ENCODE results near the gene BBLN.
"Not testable (repeated sequence)": the region's sequence is repeated elsewhere in the genome, so short reads cannot be mapped to it uniquely, and the experiment has no call there.

Gene BBLN

DNA sequence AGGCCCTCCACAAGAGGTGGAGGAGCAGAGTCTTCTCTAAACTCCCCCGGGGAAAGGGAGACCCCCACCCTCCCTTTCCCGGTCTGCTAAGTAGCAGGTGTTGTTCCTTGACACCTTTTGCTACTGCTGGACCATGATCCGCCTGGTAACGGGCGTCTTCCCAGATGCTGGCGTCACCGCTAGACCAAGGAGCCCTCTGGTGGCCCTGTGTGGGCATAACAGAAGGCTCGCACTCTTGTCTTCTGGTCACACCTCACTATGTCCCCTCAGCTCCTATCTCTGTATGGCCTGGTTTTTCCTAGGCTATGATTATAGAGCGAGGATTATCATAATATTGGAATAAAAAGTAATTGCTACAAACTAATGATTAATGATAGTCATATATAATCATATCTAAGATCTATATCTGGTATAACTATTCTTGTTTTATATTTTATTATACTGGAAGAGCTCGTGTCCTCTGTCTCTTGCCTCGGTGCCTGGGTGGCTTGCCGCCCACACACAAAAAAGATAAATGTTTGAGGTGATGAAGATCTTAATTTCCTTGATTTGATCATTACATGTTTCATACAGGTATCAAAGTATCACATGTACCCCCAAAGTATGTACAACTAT is 30.0 kb upstream of the BBLN start:
- H3K4me3 ChIP-seq (ENCODE audit: low read depth, low read length); in situ Hi-C loops (cut with HindIII; ENCODE audit: low sequenced_read_pairs); DNase-seq (ENCODE audit: low read depth): not testable (repeated sequence)
- TF ChIP-seq, protein P1, sequence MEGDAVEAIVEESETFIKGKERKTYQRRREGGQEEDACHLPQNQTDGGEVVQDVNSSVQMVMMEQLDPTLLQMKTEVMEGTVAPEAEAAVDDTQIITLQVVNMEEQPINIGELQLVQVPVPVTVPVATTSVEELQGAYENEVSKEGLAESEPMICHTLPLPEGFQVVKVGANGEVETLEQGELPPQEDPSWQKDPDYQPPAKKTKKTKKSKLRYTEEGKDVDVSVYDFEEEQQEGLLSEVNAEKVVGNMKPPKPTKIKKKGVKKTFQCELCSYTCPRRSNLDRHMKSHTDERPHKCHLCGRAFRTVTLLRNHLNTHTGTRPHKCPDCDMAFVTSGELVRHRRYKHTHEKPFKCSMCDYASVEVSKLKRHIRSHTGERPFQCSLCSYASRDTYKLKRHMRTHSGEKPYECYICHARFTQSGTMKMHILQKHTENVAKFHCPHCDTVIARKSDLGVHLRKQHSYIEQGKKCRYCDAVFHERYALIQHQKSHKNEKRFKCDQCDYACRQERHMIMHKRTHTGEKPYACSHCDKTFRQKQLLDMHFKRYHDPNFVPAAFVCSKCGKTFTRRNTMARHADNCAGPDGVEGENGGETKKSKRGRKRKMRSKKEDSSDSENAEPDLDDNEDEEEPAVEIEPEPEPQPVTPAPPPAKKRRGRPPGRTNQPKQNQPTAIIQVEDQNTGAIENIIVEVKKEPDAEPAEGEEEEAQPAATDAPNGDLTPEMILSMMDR (IDR thresholded peaks at IDR 0.05; ENCODE audit: low read depth, low read length, missing control alignments) = peak; percentile 22

DNA sequence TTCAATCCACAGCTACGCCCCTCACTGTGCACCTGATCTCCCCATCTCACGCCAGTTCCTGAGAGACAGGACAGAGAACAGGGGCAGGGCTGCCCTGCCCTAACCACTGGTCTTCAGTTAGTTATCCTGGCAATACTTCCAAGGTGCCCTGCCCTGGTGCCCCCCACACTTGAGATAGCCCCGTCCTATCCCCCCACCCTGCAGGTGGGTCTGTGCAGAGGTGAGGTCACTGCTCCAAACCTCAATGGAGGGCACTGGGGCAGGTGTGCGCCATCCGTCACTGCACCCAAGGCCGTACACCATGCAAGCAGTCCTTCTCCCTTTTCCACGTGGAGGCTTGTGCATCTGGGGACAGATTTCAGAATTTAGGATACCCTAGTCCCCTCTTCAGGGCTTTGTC is 29.4 kb upstream of the BBLN start:
- DNase-seq (ENCODE audit: low read depth); in situ Hi-C loops (cut with HindIII; ENCODE audit: low sequenced_read_pairs); H3K4me3 ChIP-seq (ENCODE audit: low read depth, low read length): not testable (repeated sequence)

DNA sequence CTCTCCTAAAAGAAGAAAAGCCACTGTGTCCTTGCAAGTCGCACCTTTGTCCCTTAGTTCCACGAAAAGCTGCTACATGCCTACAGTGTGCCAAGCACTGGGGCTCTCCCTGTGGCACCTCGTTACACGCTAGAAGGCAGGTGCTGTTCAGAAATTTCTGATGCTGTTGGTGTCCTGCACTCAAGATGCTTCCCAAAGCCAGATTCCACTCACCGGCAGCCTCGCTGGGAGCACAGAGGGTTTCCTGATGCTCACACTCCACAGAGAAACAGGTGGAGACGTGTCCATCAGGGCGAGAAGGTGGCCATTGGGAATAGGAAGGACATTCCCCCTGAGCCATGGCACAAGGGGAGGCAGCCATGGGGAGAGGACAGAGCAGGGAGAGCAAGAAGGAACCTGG is 28.7 kb upstream of the BBLN start:
- DNase-seq (ENCODE audit: low read depth); in situ Hi-C loops (cut with HindIII; ENCODE audit: low sequenced_read_pairs); H3K4me3 ChIP-seq (ENCODE audit: low read depth, low read length): not testable (repeated sequence)

DNA sequence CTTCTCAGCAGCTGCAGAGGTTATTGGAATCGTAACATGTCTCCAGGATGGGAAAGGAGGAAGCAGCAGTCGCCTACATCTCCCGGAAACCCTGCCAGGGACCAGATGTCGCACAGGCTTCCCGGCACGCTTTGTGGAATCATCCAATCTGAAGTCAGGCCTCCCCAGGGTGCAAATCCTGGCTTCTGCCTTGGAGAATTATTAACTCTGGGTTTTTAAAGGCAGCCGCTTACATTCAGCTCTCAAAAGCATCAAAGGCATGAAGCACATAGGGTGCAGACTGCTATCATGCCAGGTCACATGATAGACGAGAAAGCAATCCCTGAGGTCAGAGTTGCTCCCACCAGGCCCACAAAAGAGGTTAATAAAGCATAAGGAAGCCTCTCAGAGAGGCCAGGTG is 27.9 kb upstream of the BBLN start:
- H3K4me3 ChIP-seq (ENCODE audit: low read depth, low read length); DNase-seq (ENCODE audit: low read depth); in situ Hi-C loops (cut with HindIII; ENCODE audit: low sequenced_read_pairs): not testable (repeated sequence)

DNA sequence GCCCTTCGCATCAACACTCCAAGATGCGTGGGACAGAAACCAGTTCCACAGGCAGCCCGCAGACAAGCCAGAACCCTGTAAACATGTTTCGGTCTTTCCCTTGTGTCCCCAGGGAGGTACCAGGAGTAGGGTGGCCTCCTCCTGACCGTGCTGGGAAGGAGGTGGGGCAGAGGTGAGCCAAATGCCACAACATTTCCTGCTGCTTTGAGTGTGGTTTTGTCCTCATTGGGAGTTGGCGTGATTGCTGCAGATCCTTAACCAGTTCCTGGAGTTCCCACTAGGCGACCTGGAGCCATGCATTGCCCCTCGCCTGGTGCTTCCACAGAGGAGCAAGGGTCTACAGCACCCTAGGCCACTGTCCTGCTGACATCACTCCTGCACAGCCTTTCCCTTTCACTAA is 24.5 kb upstream of the BBLN start:
- H3K4me3 ChIP-seq (ENCODE audit: low read depth, low read length); DNase-seq (ENCODE audit: low read depth); in situ Hi-C loops (cut with HindIII; ENCODE audit: low sequenced_read_pairs): not testable (repeated sequence)

DNA sequence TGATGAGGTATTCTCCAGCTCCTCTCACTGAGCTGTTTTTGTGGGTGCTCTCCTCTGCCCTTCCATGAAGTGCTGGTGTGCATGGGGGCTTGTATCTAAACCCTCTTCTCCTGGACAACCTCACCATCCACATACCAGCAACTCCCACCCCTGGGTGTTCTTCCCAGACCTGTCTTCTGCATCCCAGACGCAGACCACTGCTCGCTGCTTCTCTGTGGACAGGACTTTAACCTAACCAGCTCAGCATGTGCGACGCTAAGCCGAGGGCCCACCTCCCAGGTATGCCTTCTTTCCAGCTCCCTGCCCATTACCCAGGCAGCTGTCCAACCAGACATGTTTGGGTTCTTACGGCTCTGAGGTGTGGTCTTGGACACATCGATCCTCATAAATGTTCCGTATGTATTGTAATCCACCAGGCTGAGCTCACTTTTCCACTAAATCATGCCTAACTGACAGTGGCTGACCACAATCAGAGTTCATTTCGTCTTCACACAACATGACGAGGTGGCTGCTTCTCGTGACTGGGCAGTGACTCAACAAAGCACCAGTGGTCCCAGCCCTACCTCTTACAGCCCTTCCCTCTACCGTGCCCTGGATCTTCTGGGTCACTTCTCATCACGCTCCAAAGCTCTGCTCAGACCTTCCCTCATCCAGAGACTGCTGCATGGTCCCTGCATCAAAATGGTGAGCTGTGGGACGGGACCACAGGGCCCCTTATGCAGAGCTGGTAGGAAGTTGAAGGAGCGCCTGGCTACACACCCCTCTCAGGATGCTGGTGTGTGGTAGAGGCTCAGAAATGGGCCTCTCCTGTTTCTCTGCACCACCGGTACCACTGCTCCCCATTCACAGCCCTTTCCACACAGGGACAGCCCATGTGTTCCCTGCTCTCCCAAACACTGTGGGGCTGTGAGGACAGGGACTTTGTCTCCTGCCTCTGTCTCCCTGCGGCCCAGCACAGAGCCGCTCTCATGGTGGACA is 23.0 kb upstream of the BBLN start:
- in situ Hi-C loops (cut with HindIII; ENCODE audit: low sequenced_read_pairs) = no loop called here
- TF ChIP-seq, protein P1 (IDR thresholded peaks at IDR 0.05; ENCODE audit: low read depth, low read length, missing control alignments) = no peak
- no peak overlapping the region for H3K4me3 ChIP-seq (ENCODE audit: low read depth, low read length)
- DNase-seq (ENCODE audit: low read depth) = peak; percentile 70

DNA sequence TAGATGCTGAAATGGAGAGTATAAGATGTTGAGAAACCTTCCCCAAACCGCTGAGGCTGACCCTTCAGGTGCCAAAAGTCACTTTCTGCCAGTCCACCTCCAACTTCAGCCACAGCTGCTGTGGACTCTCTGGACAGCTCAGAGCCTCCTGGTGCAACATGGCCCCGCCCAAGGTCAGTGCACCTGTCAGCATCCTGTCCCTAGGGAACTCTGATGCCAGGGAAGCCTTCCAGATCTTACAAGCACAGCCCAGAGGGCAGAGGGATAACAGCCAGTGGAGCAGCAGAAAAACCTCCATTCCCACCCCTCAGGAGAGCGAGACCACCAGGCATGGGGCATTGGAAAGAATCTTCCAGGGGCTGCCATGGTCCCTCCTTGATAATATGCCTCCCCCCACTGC is 22.1 kb upstream of the BBLN start:
- TF ChIP-seq, protein P1 (IDR thresholded peaks at IDR 0.05; ENCODE audit: low read depth, low read length, missing control alignments) = no peak
- no peak overlapping the region for H3K4me3 ChIP-seq (ENCODE audit: low read depth, low read length)
- no peak for DNase-seq (ENCODE audit: low read depth)
- in situ Hi-C loops (cut with HindIII; ENCODE audit: low sequenced_read_pairs) = no loop called here

DNA sequence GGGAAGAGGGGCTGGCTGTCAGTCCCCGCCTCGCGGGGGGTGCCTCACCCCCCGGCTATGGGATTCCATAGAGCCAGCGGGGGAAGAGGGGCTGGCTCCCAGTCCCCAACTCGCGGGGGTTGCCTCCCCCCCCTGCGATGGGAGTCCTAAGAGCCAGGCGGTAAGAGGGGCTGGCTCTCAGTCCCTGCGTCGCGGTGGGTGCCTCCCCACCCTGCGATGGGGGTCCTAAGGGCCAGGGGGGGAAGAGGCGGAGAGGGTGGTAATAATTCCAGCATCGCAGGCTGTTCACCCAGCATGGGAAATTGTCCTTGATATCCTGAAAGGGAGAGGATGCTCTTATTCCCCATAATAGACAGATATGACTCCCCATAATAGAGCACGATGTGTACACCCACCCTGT is 20.4 kb upstream of the BBLN start:
- in situ Hi-C loops (cut with HindIII; ENCODE audit: low sequenced_read_pairs) = no loop called here
- TF ChIP-seq, protein P1 (IDR thresholded peaks at IDR 0.05; ENCODE audit: low read depth, low read length, missing control alignments) = no peak
- no peak for DNase-seq (ENCODE audit: low read depth)
- no peak overlapping the region for H3K4me3 ChIP-seq (ENCODE audit: low read depth, low read length)
